Stimulated activated CD8-positive, alpha-beta memory T cell treated with anti-CD3 and anti-CD28 coated beads, Interleukin-12 subunit alpha, Interleukin-12 subunit beta, amount 100 ng/mL, for 24 hours (primary cell): ENCODE data around the gene PLCD3.
"Not testable (repeated sequence)": the region's sequence is repeated elsewhere in the genome, so short reads cannot be mapped to it uniquely, and the experiment has no call there.

Experiments used
- DNase-seq: peaks from one replicate; pipeline ENCODE4 v3.0.0-alpha.2; 2020; ENCODE audit errors: extremely low read depth

PLCD3 gene

GRCh38 chr17:45135192-45135977 lies 3.1 kb upstream of the PLCD3 start, which contains the start of gene ACBD4:
Gene ACBD4 (plus strand): TSS chr17:45135687. CDS start chr17:45136145, 458 bp downstream.
- peak; percentile 85 for DNase-seq

DNA sequence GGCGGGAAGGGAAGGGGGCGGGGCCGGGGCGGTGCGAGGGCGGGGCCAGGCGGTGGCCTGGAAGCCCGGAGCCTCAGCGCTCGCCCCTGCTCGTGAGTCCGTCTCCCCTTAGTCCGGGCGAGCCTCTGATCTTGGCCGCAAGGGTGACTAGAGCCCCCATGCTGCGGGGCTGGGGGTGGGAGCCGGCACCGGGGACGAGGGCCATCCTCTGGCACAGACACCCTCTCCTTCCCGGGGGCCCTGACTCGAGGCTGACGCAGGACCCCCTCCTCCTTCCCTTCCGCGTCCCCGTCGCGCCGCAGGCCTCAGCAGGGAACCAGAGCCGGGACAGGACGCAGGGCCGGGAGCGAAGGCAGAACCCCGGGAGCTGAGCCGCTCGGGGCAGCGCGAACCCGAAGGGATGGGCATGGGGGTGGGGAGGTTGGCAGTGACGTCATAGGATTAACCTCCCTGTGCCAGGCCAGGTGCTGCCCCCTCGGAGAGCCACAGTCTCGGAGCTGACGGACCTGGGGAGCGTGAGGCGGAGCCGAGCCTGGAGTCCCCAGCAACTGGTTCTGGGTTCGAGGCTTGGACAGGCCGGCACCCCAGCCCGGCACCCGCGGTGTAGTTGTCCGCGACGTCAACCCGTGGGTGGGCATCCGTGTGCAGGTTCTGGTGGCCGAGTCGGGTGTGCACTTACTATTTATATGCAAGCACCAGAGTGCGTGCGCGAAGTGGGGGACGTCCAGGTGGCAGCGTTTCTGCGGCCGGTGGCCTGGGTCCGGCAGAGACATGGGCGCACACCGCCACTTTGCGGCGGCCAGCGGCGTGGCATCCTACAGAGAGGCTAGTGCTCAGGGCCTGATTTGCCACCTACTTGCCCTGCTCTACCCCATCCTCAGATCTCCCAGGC lies 503 bp upstream of the PLCD3 start:
- DNase-seq: no peak

DNA sequence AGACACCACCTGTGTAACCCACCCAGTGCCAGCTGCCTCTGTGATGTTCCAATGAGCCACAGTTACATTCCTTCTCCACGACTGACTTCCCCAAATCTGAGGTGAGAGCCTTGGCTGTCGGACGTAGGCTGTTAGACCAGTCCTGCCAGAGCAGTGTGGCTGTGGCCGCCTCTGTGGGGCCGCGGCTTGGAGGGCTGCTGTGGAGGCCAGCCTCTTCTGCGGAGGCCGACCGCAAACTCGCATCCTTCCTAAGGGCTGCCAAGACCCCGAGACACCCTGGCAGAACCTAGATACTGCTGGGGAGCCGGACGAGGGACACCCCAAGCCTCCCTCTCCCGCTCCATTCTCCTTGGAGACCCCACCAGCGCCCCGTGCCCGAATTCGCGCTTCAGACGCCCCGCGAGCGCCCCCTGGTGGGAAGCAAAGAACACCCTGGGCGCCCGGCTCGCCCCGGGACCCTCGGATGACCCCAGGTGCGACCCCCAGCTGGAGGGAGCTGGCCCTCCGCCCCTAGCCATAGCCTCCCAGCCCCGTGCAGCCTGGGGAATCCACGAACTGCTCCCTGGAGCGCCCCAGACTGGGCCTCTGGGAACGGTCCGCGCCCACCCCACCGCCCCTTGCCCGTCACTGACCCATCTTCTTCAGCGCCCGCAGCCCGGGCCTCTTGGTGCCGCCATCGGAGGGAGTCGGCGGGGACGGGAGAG lies 547 bp downstream of the PLCD3 start:
- DNase-seq: no peak

DNA sequence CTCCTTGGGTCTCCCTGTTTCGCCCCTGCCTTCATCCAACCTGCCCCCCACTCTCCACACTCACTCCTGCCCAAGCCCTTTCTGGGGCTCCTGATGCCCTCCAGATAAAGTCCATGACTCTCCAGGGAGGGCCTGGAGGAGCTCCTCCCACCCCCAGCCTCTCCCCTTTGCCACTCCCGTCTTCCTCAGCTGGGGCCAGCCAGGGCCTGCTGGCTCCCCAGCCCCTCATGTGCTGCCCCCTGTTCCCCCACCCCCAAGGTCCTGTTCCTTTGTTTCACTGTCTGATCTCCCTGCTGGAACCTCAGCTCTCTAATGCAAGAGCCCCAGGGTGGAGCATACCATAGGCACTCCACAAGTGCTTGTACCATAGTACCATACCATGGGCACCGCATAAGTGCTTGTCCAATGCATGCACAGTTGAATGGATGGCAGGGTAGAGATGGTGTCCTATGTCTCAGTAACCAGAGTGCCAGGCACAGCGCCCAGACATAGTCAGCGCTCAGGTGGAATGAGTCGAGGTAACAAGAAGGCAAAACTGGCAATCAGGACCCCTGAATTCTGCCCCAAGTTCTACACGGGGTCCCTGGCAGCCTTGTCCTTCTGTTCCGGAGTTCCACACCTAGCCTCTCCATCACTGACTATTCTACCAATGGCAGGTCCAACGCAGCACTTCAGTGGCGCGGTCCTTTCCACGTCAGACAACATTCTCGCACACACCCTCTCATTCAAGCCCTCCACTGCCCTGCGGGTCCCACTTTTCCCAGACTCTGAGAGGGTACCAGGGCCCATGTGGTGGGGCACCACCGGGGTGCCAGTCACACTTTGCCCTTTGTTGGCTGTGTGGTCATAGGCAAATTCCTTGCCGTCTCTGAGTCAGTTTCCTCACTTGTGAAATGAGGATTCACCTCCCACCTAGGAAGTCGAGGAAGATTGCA lies 1.4 kb downstream of the PLCD3 start:
- no peak for DNase-seq

- no peak for DNase-seq
Observed at GRCh38 chr17:45129940-45130680, 2.2 kb downstream of the PLCD3 start.

DNA sequence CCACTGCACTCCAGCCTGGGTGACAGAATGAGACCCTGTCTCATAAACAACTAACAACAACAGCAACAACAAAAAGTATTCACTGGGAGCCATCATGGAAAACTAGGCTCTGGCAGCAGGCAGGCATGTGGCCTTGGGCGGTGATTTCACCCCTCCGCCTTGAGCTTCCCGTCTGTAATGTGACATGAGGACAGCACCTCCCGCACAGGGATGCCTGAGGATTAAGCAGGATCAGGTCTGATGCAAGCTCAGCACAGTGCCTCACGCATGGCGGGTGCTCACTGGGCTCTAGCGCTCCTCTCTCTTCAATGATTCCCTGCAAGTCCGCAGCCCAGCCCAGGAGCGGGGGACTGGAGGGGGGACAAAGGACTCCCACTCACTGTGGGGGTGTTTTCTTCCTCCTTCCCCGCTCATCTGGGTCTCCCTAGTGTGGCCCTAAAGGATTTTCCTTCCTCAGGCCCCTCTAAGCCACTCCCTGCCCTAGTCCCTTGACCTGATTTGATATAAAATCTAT lies 2.8 kb downstream of the PLCD3 start:
- DNase-seq: no peak

DNA sequence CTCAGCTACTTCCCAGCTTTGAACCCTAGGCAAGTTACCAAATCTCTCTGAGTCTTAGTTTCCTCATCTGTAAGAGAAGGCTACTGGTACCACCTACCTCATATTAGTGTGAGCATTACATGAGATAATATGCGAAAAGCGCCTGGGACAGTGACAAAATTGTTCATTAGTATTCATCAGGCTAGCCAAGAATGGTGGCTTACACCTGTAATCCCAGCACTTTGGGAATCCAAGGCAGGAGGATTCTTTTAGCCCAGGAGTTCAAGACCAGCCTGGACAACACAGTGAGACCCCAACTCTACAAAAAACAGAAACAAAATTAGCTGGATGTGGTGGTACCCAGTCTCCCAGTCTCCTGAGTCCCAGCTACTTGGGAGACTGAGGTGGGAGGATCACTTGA lies 3.3 kb downstream of the PLCD3 start:
- no peak for DNase-seq

GRCh38 chr17:45128331-45128730 lies 4.0 kb downstream of the PLCD3 start:
- DNase-seq: no peak

DNA sequence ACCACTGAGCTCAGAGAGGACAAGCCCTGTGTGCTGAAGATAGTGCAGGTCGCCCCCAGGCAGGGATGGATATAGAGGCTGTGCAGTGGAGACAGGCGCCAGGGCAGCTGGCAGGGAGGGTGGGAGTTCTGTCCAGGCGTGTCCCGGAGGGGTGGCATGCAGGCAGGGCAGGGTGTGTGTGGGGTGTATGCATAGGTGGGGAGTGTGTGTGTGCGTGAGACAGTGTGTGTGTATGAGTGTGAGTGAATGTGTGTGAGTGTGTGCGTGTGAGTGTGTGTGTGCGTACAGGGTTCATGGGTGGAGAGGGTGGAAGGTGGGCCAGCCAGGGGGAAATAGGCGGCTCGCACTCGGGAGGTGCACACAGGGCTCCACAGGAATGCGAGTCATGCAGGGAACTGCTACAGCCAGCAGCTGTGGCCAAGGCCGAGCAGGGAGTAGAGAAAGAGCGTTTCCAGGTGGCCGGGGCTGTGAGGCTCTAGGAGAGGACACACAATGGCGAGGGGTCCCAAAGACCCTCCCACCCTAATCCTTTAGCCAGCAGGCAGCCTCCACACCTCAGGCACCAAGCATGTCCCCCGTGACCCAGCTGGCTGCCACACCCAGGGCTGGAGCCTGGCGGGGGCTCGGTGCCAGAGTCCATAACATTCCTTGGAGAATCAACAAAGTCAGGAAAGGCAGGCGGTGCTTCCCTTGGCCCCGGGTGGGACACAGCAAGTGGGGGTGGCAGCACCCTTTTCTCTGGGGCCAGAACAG lies 4.6 kb downstream of the PLCD3 start:
- no peak for DNase-seq

DNA sequence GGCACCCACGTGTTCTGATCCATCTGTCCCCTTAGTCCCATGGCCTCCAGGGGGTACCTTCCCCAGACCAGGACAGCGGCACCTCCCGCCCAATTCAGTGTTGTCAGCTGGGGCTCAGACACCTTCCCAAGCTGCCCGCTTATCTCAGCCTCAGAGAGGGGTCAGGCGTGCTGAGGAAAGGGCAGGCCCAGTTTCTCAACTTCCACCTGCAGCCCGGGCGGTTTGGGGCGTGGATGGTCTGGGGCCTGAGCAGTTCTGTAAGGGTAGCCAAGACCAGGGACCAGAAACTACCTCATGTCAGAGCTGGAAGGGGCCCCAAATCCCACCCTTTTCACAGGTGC lies 5.1 kb downstream of the PLCD3 start:
- DNase-seq: no peak

GRCh38 chr17:45125509-45125908 lies 6.8 kb downstream of the PLCD3 start:
- DNase-seq: no peak

DNA sequence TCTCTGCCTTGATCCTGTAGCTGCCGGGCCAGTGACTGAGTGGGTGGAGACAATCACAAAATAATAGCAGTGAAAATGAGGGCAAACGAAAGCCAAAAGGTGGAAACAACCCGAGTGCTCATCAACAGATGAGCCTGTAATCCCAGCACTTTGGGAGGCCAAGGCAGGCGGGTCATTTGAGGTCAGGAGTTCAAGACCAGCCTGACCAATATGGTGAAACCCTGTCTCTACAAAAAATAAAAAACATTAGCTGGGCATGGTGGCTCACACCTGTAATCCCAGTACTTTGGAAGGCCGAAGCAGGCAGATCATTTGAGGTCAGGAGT lies 7.6 kb downstream of the PLCD3 start:
- DNase-seq: not testable (repeated sequence)

DNA sequence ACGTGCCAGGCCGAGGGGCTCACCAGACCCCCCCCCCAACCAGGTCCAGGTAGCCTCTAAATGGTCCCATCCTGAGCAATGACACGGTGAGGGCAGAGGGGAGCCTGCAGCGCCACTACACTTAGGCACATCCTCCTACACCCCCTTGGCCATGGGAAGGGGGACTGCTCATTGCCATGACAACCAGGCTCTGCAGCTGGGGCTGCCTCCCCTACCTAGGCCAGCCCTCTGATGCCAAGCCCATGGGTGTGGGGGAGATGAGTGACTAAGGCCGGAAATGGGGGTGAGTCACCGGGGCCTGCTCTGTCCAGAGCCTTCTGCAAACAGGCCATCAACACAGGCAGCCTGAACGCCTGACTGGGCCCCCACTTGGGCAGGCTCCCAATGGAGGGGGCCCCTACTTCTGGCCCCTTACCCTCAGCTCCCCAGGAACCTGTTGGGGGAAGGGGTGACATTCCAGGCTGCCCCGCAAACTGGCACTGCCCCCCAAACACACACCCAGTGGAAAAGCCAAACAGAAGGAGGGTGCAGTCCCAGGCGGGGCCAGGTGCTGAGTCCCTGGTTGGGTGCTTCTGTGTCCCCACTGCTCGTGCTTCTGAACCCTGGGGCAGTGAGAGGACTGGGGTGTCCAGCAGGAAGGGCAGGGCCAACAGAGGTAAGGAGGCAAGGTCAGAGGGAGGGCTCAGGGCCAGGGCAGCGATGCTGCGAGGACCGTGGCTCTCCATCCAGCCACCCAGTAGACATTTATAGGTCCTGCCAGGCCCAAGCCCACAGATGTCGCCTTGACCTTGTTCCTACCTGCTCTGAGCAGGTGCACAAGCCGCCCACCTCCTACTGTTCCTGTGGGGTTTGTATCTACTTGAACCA lies 8.2 kb downstream of the PLCD3 start:
- DNase-seq: no peak

DNA sequence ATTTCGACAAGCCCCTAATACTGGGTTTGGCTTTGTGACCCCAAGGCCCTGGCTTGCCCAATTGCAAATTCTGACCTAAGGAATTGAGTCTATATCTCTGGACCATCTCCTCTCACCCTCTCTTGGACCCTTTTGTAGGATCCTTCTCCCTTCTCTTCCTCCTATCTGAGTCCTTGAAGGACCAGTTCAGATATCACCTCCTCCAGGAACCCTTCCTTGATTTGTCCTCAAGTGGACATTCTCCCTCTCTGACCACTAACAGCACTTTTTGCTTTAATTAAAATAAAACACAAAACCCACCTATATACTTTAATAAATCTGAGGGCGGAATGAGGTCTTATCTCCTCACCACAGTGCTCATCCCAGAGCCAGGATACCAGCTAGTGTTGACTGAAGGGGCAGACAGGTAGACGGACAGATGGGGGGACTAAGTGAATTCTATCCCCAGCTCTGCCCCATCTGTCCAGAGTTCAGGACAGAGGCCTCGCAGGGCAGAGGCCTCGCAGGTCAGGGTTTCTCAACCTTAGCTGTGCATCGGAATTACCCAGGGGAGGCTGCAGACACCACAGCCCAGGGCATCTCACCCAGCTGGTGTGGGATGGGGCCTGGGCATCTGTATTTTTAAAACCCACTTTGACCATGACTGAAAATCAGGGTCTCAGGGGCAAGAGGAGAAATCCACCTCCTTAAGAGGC lies 9.1 kb downstream of the PLCD3 start:
- no peak for DNase-seq

- DNase-seq: no peak
Observed at GRCh38 chr17:45121055-45121454, 11.3 kb downstream of the PLCD3 start.

GRCh38 chr17:45120558-45120957 lies 11.8 kb downstream of the PLCD3 start:
- no peak for DNase-seq

GRCh38 chr17:45119964-45120363 lies 12.4 kb downstream of the PLCD3 start:
- DNase-seq: no peak

GRCh38 chr17:45118691-45119090 lies 13.6 kb downstream of the PLCD3 start:
- no peak for DNase-seq
